Central memory CD8-positive, alpha-beta T cell (primary cell): ENCODE data around the gene NME3.

Experiments
- ATAC-seq: fragments of 150-1000 bp; cut with Tn5 transposase; replicated peaks from 2 replicates; pipeline ENCODE4 v1.10.0; 2022; ENCODE audit warnings: mild to moderate bottlenecking, moderate FRiP score, moderate number of reproducible peaks; ENCODE audit not compliant: poor library complexity, severe bottlenecking; ENCODE audit errors: extremely low read depth
- DNase-seq, 2 donors: peaks; one replicate each; pipeline ENCODE4 v3.0.0; 2021; ENCODE audit warnings: low spot score in 2 of 2
- H3K27ac Mint-ChIP-seq: one replicate; pipeline ENCODE4 v1.8.0; 2022; ENCODE audit warnings: low read depth, mild to moderate bottlenecking, moderate library complexity, mixed read lengths
- H3K27me3 Mint-ChIP-seq: one replicate; pipeline ENCODE4 v1.8.0; 2022; ENCODE audit warnings: mixed read lengths
- H3K36me3 Mint-ChIP-seq: one replicate; pipeline ENCODE4 v1.8.0; 2022; ENCODE audit warnings: mild to moderate bottlenecking, moderate library complexity, mixed read lengths; ENCODE audit not compliant: insufficient read depth
- H3K4me1 Mint-ChIP-seq: one replicate; pipeline ENCODE4 v1.8.0; 2022; ENCODE audit warnings: mixed read lengths
- H3K4me3 Mint-ChIP-seq: one replicate; pipeline ENCODE4 v1.8.0; 2022; ENCODE audit warnings: mild to moderate bottlenecking, moderate library complexity, mixed read lengths
- H3K9me3 Mint-ChIP-seq: one replicate; pipeline ENCODE4 v1.8.0; 2022; ENCODE audit warnings: mixed read lengths

Gene NME3

GRCh38 chr16:1768767-1769401, 2.5 kb downstream of the NME3 start:
- Mint-ChIP-seq H3K9me3 (no peaks in the 10 kb centered on the region), H3K4me1 (peaks cover 14% of the 10 kb centered on the region), H3K27me3 (no peaks in the 10 kb centered on the region), H3K4me3 (no peak overlapping the region), H3K36me3 (peaks cover 30% of the 10 kb centered on the region), H3K27ac (peak overlapping the region; percentile 46)
- ATAC-seq = no peak
- DNase-seq = no peak

- Mint-ChIP-seq H3K27ac (peak overlapping the region; percentile 46), H3K27me3 (no peaks in the 10 kb centered on the region), H3K4me3 (no peak overlapping the region), H3K9me3 (no peaks in the 10 kb centered on the region), H3K36me3 (peaks cover 28% of the 10 kb centered on the region), H3K4me1 (peaks cover 14% of the 10 kb centered on the region)
- ATAC-seq (no peak), DNase-seq (no peak)
Observed at GRCh38 chr16:1768061-1768766, 3.1 kb downstream of the NME3 start.

- Mint-ChIP-seq H3K9me3 (no peaks in the 10 kb centered on the region), H3K4me3 (no peak overlapping the region), H3K27ac (no peak overlapping the region), H3K27me3 (no peaks in the 10 kb centered on the region), H3K36me3 (peaks cover 24% of the 10 kb centered on the region), H3K4me1 (peaks cover 13% of the 10 kb centered on the region)
- DNase-seq = no peak
- ATAC-seq = no peak
Observed at GRCh38 chr16:1767116-1767994, 4.0 kb downstream of the NME3 start.

GRCh38 chr16:1766701-1767100, 4.6 kb downstream of the NME3 start:
- Mint-ChIP-seq H3K27ac (no peak overlapping the region), H3K27me3 (no peaks in the 10 kb centered on the region), H3K4me1 (peaks cover 7% of the 10 kb centered on the region), H3K9me3 (no peaks in the 10 kb centered on the region), H3K36me3 (peaks cover 22% of the 10 kb centered on the region), H3K4me3 (no peak overlapping the region)
- DNase-seq (no peak), ATAC-seq (no peak)

GRCh38 chr16:1766231-1766630, 5.1 kb downstream of the NME3 start:
- H3K27ac Mint-ChIP-seq = no peak overlapping the region
- no peak for ATAC-seq
- DNase-seq = no peak
- no peaks in the 10 kb centered on the region for H3K9me3 Mint-ChIP-seq
- H3K27me3 Mint-ChIP-seq = no peaks in the 10 kb centered on the region
- H3K36me3 Mint-ChIP-seq = peaks cover 22% of the 10 kb centered on the region
- H3K4me3 Mint-ChIP-seq = no peak overlapping the region
- H3K4me1 Mint-ChIP-seq = peaks cover 6% of the 10 kb centered on the region

- ATAC-seq (no peak), DNase-seq (no peak)
- Mint-ChIP-seq H3K27ac (no peak overlapping the region), H3K36me3 (peaks cover 22% of the 10 kb centered on the region), H3K9me3 (no peaks in the 10 kb centered on the region), H3K4me3 (no peak overlapping the region), H3K27me3 (no peaks in the 10 kb centered on the region), H3K4me1 (peaks cover 6% of the 10 kb centered on the region)
Observed at GRCh38 chr16:1765826-1766225, 5.5 kb downstream of the NME3 start.

- Mint-ChIP-seq H3K9me3 (no peaks in the 10 kb centered on the region), H3K27ac (no peak overlapping the region), H3K36me3 (peaks cover 22% of the 10 kb centered on the region), H3K4me3 (no peak overlapping the region), H3K27me3 (no peaks in the 10 kb centered on the region), H3K4me1 (peaks cover 2% of the 10 kb centered on the region)
- DNase-seq (no peak), ATAC-seq (no peak)
Observed at GRCh38 chr16:1764971-1765370, 6.4 kb downstream of the NME3 start.

GRCh38 chr16:1763521-1764511, 7.5 kb downstream of the NME3 start:
- Mint-ChIP-seq H3K4me3 (no peak overlapping the region), H3K9me3 (no peaks in the 10 kb centered on the region), H3K27ac (no peak overlapping the region), H3K4me1 (no peaks in the 10 kb centered on the region), H3K27me3 (no peaks in the 10 kb centered on the region), H3K36me3 (peaks cover 20% of the 10 kb centered on the region)
- ATAC-seq (no peak), DNase-seq (no peak)

GRCh38 chr16:1762879-1763520, 8.3 kb downstream of the NME3 start:
- ATAC-seq = no peak
- DNase-seq = no peak
- Mint-ChIP-seq H3K36me3 (peaks cover 19% of the 10 kb centered on the region), H3K27ac (no peak overlapping the region), H3K27me3 (no peaks in the 10 kb centered on the region), H3K4me1 (no peaks in the 10 kb centered on the region), H3K4me3 (no peak overlapping the region), H3K9me3 (no peaks in the 10 kb centered on the region)

- no peak overlapping the region for H3K4me3 Mint-ChIP-seq
- DNase-seq = no peak
- no peaks in the 10 kb centered on the region for H3K27me3 Mint-ChIP-seq
- H3K4me1 Mint-ChIP-seq = peaks cover 6% of the 10 kb centered on the region
- ATAC-seq = no peak
- H3K9me3 Mint-ChIP-seq = no peaks in the 10 kb centered on the region
- no peak overlapping the region for H3K27ac Mint-ChIP-seq
- H3K36me3 Mint-ChIP-seq = peaks cover 21% of the 10 kb centered on the region
Observed at GRCh38 chr16:1762196-1762878, 9.0 kb downstream of the NME3 start.

- peaks cover 22% of the 10 kb centered on the region for H3K36me3 Mint-ChIP-seq
- no peaks in the 10 kb centered on the region for H3K9me3 Mint-ChIP-seq
Observed at GRCh38 chr16:1761751-1762150, 9.6 kb downstream of the NME3 start.

More at GRCh38 chr16:1761751-1762150, 9.6 kb downstream of the NME3 start:
- Mint-ChIP-seq H3K27me3 (no peaks in the 10 kb centered on the region), H3K27ac (no peak overlapping the region), H3K4me3 (no peak overlapping the region), H3K4me1 (peaks cover 8% of the 10 kb centered on the region)
- ATAC-seq = no peak
- DNase-seq = no peak
